T-cell (primary cell): ENCODE results near the gene IQSEC2. TPM values are rescaled to one million over a fixed set of nuclear protein-coding genes. Genes with fewer than 3 reads are reported as not detected.
A peak's percentile ranks its signal among the peaks of the same experiment; 100 is the strongest.

Source experiments
- ATAC-seq, 4 experiments: fragments of 200-7000 bp in 3 of 4; fragments of 150-1000 bp in 1 of 4; cut with Tn5 transposase; replicated peaks in 1 of 4; 1 replicate in 3 of 4; 2 replicates in 1 of 4; pipeline ENCODE4 v1.10.0; 2021; ENCODE audit warnings: moderate library complexity in 3 of 4, mild to moderate bottlenecking in 2 of 4, moderate number of reproducible peaks in 1 of 4
- CTCF ChIA-PET, 2 donors: fragments of 300-600 bp; sonication (Branson Sonifier 250); formaldehyde crosslinking; loops; one replicate each; lab custom pipeline; 2022; ENCODE audit warnings: antibody characterized with exemption in 2 of 2; lab: Charles Lee
- POLR2A ChIA-PET, 2 donors: fragments of 300-600 bp; sonication (Branson Sonifier 250); formaldehyde crosslinking; loops; one replicate each; lab custom pipeline; 2022; ENCODE audit warnings: antibody characterized with exemption in 2 of 2; lab: Charles Lee
- DNase-seq, 35 experiments: peaks; one replicate each; pipeline versions ENCODE4 v3.0.0 to v3.0.0-alpha.2; 2013 to 2023
- H3K27ac ChIP-seq: one replicate; pipeline ENCODE4 v1.5.1; 2013; ENCODE audit warnings: low read length
- H3K27me3 ChIP-seq, 2 experiments: replicated peaks in 1 of 2; 1 replicate in 1 of 2; 2 replicates in 1 of 2; pipeline versions ENCODE4 v1.6.1 to v1.7.0; 2013; ENCODE audit warnings: low read length in 1 of 2, mixed read lengths in 1 of 2; ENCODE audit not compliant: control insufficient read depth in 2 of 2, insufficient read depth in 2 of 2; ENCODE audit errors: extremely low read depth in 1 of 2
- H3K36me3 ChIP-seq, 2 donors: 1 replicate in 1 of 2; 2 replicates in 1 of 2; pipeline versions ENCODE4 v1.6.1 to v1.7.0; 2013; ENCODE audit warnings: low read length in 1 of 2; ENCODE audit not compliant: control insufficient read depth in 2 of 2, insufficient read depth in 1 of 2; ENCODE audit errors: extremely low read depth in 1 of 2
- H3K4me1 ChIP-seq, 2 experiments: 1 replicate in 1 of 2; 2 replicates in 1 of 2; pipeline versions ENCODE4 v1.6.1 to v1.7.0; 2013; ENCODE audit warnings: low read length in 2 of 2, mixed read lengths in 1 of 2; ENCODE audit not compliant: insufficient read depth in 2 of 2, control insufficient read depth in 1 of 2; ENCODE audit errors: extremely low read depth in 1 of 2
- H3K4me3 ChIP-seq, 2 donors: 1 replicate in 1 of 2; 2 replicates in 1 of 2; pipeline versions ENCODE4 v1.5.1 to v1.7.0; 2013; ENCODE audit warnings: mild to moderate bottlenecking in 2 of 2, low read length in 1 of 2, moderate library complexity in 1 of 2; ENCODE audit not compliant: control insufficient read depth in 1 of 2; ENCODE audit errors: extremely low read depth in 1 of 2
- H3K9me3 ChIP-seq: 2 replicates; pipeline ENCODE4 v1.7.0; 2013
- H3K27ac Mint-ChIP-seq, 2 donors: one replicate each; pipeline ENCODE4 v1.8.0; 2020 to 2021; ENCODE audit warnings: mild to moderate bottlenecking in 2 of 2, mixed read lengths in 2 of 2
- H3K27me3 Mint-ChIP-seq, 2 donors: one replicate each; pipeline ENCODE4 v1.8.0; 2021 to 2022; ENCODE audit warnings: mixed read lengths in 2 of 2
- H3K36me3 Mint-ChIP-seq: one replicate; pipeline ENCODE4 v1.8.0; 2021; ENCODE audit warnings: mixed read lengths
- H3K4me1 Mint-ChIP-seq, 3 donors: one replicate each; pipeline ENCODE4 v1.8.0; 2020 to 2022; ENCODE audit warnings: mixed read lengths in 3 of 3, mild to moderate bottlenecking in 1 of 3
- H3K4me3 Mint-ChIP-seq, 3 donors: one replicate each; pipeline ENCODE4 v1.8.0; 2020 to 2022; ENCODE audit warnings: mild to moderate bottlenecking in 3 of 3, mixed read lengths in 3 of 3, moderate library complexity in 3 of 3
- H3K9me3 Mint-ChIP-seq, 3 donors: one replicate each; pipeline ENCODE4 v1.8.0; 2020 to 2022; ENCODE audit warnings: mixed read lengths in 3 of 3
- WGBS: methylation state at CpG from one replicate; pipeline ENCODE4 v1.1.5; 2013; ENCODE audit warnings: missing lambda C conversion rate; ENCODE audit not compliant: insufficient coverage; 5-methylcytosine and 5-hydroxymethylcytosine counted together
- total RNA-seq, 35 experiments: library from RNA in 6 of 35; stranded (reverse) in 6 of 35; fragments of 120-200 nt in 1 of 35; gene quantifications; one replicate each; pipeline versions ENCODE4 v1.2.1 to v1.2.4 and lab custom pipeline; 2013 to 2026

Gene IQSEC2
- total RNA-seq, 5 donors from 2014 or later (not counting 1 experiment from before 2014, with no cell fraction given) = 1.2 to 2.0 (median 1.4) TPM

DNA sequence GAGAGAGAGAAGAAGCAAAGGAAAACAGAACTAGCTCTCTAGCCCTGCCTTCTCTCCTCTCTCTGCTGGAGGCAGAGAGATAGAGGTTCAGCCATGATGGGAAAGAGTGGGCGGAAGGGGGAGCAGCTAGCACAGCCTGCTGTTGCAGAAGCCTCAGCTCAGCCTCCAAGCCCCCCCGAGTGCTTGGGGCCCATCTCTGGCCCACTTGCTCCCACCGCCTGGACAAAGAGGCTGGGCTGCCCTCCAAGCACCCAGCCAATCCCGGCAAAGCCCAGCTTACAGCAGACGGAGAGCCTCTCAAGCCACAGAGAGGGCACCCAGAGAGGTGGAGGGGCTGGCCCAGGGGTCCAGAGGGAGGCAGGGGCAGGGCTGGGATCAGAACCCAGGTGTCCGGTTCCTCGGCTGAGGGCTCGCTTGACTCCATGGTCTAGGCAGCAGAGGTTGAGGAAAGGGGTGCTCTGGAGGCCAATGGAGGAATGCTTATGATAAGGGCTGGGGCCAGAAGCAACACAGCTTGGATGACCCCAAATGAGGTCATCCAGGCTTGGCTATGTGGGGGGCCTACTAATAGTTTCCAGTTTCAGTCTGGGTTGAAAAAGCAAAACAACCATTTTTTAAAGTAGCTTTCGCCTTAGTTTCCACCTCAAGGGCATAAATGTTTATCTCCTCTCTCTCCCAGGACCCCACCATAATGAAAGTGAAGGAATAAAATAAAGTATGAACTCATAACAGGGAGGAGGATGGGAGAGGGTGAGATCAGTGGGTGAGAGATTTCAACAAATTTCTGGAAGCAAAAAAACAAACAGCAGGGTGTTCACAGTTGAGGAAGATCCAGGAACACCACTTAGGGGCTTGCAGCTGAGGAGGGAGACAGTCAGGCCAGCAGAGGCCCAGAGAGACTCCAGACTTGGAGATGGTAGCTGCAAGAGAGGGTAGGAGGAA lies 24.9 kb upstream of the IQSEC2 start:
- ATAC-seq = no peak
- H3K4me1 ChIP-seq = no peaks in the 10 kb centered on the region
- POLR2A ChIA-PET = no interaction called here
- no peaks in the 10 kb centered on the region for H3K4me1 Mint-ChIP-seq
- no peak overlapping the region for H3K27ac Mint-ChIP-seq
- DNase-seq = no peak
- WGBS = 65% methylated on average over 3 of the region's 9 CpGs
- H3K27me3 ChIP-seq = peaks cover 0 to 3% of the 10 kb centered on the region in 2 experiments
- H3K9me3 Mint-ChIP-seq = no peaks in the 10 kb centered on the region
- H3K4me3 Mint-ChIP-seq = no peak overlapping the region
- peaks cover 0 to 7% of the 10 kb centered on the region in 2 donors for H3K27me3 Mint-ChIP-seq
- H3K27ac ChIP-seq = no peak overlapping the region
- H3K36me3 Mint-ChIP-seq = no peaks in the 10 kb centered on the region
- H3K36me3 ChIP-seq = no peaks in the 10 kb centered on the region
- no peak overlapping the region for H3K4me3 ChIP-seq
- CTCF ChIA-PET = interaction anchor here in 1 of 2 donors (1.2 kb wide), 1 partner anchor 12 kb away, joined by 3 read pairs; no protein-coding TSS in a partner anchor
- no peaks in the 10 kb centered on the region for H3K9me3 ChIP-seq

- DNase-seq (no peak), ATAC-seq (no peak)
- peaks cover 0 to 3% of the 10 kb centered on the region in 2 experiments for H3K27me3 ChIP-seq
- no peak overlapping the region for H3K27ac ChIP-seq
- H3K27me3 Mint-ChIP-seq = peaks cover 0 to 5% of the 10 kb centered on the region in 2 donors
- H3K4me3 Mint-ChIP-seq = no peak overlapping the region
- H3K9me3 ChIP-seq = no peaks in the 10 kb centered on the region
- ChIA-PET CTCF (interaction anchor here in 1 of 2 donors (1.2 kb wide), 1 partner anchor 12 kb away, joined by 3 read pairs; no protein-coding TSS in a partner anchor), POLR2A (no interaction called here)
- H3K36me3 Mint-ChIP-seq = no peaks in the 10 kb centered on the region
- no peaks in the 10 kb centered on the region for H3K36me3 ChIP-seq
- H3K27ac Mint-ChIP-seq = no peak overlapping the region
- H3K9me3 Mint-ChIP-seq = no peaks in the 10 kb centered on the region
- H3K4me3 ChIP-seq = no peak overlapping the region
- H3K4me1 Mint-ChIP-seq = no peaks in the 10 kb centered on the region
- no CpG with 5 or more reads among the region's 8 CpGs for WGBS
- no peaks in the 10 kb centered on the region for H3K4me1 ChIP-seq
Observed at GRCh38 chrX:53305219-53305995, 24.0 kb upstream of the IQSEC2 start.

GRCh38 chrX:53303195-53303594 lies 21.8 kb upstream of the IQSEC2 start:
- ChIA-PET CTCF (no interaction called here), POLR2A (no interaction called here)
- no peak overlapping the region for H3K4me3 Mint-ChIP-seq
- H3K27me3 ChIP-seq = peaks cover 0 to 3% of the 10 kb centered on the region in 2 experiments
- no peak overlapping the region for H3K4me3 ChIP-seq
- no CpG with 5 or more reads among the region's 5 CpGs for WGBS
- no peaks in the 10 kb centered on the region for H3K36me3 ChIP-seq
- no peak overlapping the region for H3K27ac ChIP-seq
- no peaks in the 10 kb centered on the region for H3K4me1 ChIP-seq
- ATAC-seq (no peak), DNase-seq (no peak)
- no peaks in the 10 kb centered on the region for H3K36me3 Mint-ChIP-seq
- no peaks in the 10 kb centered on the region for H3K4me1 Mint-ChIP-seq
- no peak overlapping the region for H3K27ac Mint-ChIP-seq
- no peaks in the 10 kb centered on the region for H3K9me3 Mint-ChIP-seq
- H3K27me3 Mint-ChIP-seq = peaks cover 0 to 5% of the 10 kb centered on the region in 2 donors
- H3K9me3 ChIP-seq = no peaks in the 10 kb centered on the region

DNA sequence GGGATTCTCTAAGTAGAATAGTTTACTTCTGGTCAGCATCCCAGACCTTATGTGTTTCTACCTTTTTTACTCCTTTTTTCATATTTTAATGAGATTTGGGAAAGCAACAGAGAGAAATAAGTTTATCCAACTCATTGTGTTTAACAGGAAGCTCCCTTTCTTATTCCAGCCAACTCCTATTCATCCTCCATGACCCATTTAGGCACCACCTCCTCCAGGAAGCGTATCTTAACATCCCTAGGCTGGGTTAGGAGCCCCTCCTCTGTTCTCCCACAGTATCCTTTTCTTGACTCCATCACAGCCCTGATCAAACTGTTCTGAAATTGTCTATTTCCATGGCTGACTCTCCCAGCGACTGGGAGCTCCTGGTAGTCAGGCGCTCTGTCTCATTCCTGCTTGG lies 18.8 kb upstream of the IQSEC2 start:
- Histone ChIP-seq H3K27ac (no peak overlapping the region), H3K9me3 (no peaks in the 10 kb centered on the region), H3K36me3 (no peaks in the 10 kb centered on the region), H3K4me1 (no peaks in the 10 kb centered on the region), H3K4me3 (no peak overlapping the region), H3K27me3 (no peaks in the 10 kb centered on the region)
- POLR2A ChIA-PET = no interaction called here
- Mint-ChIP-seq H3K4me3 (no peak overlapping the region), H3K4me1 (no peaks in the 10 kb centered on the region), H3K27me3 (no peaks in the 10 kb centered on the region), H3K36me3 (no peaks in the 10 kb centered on the region), H3K9me3 (no peaks in the 10 kb centered on the region), H3K27ac (no peak overlapping the region)
- DNase-seq (no peak), ATAC-seq (no peak)
- no CpG with 5 or more reads among the region's 3 CpGs for WGBS
- CTCF ChIA-PET = interaction anchor here (0.5 to 1.2 kb wide), 4 partner anchors 9 to 13 kb away, joined by 3 to 4 read pairs (median 3); no protein-coding TSS in a partner anchor

GRCh38 chrX:53294024-53294648 lies 12.8 kb upstream of the IQSEC2 start:
- ATAC-seq (no peak), DNase-seq (peak in 1 of 35 experiments; percentile 9)
- 100% methylated on average over 1 of the region's 8 CpGs for WGBS
- Histone ChIP-seq H3K36me3 (no peaks in the 10 kb centered on the region), H3K4me3 (no peak overlapping the region), H3K4me1 (peaks cover 0 to 2% of the 10 kb centered on the region in 2 experiments), H3K27me3 (no peaks in the 10 kb centered on the region), H3K9me3 (no peaks in the 10 kb centered on the region), H3K27ac (no peak overlapping the region)
- no peaks in the 10 kb centered on the region for H3K9me3 Mint-ChIP-seq
- no peak overlapping the region for H3K4me3 Mint-ChIP-seq
- H3K27ac Mint-ChIP-seq = no peak overlapping the region
- H3K27me3 Mint-ChIP-seq = peaks cover 0 to 3% of the 10 kb centered on the region in 2 donors
- ChIA-PET POLR2A (interaction anchor here in 1 of 2 donors (0.6 kb wide), 1 partner anchor 294 kb away, joined by 3 read pairs; no protein-coding TSS in a partner anchor), CTCF (interaction anchor here (0.6 to 0.7 kb wide), 2 partner anchors 8 to 11 kb away, joined by 3 read pairs; no protein-coding TSS in a partner anchor)
- H3K36me3 Mint-ChIP-seq = no peaks in the 10 kb centered on the region
- peaks cover 2 to 5% (median 4%) of the 10 kb centered on the region in 3 donors for H3K4me1 Mint-ChIP-seq

- Histone ChIP-seq H3K9me3 (no peaks in the 10 kb centered on the region), H3K4me1 (peaks cover 0 to 26% of the 10 kb centered on the region in 2 experiments), H3K27ac (no peak overlapping the region), H3K36me3 (no peaks in the 10 kb centered on the region), H3K4me3 (no peak overlapping the region), H3K27me3 (no peaks in the 10 kb centered on the region)
- H3K27me3 Mint-ChIP-seq = peaks cover 0 to 3% of the 10 kb centered on the region in 2 donors
- no peak for ATAC-seq
- H3K36me3 Mint-ChIP-seq = no peaks in the 10 kb centered on the region
- POLR2A ChIA-PET = no interaction called here
- H3K4me1 Mint-ChIP-seq = peaks cover 25 to 29% (median 25%) of the 10 kb centered on the region in 3 donors
- no peak for DNase-seq
- no peak overlapping the region for H3K27ac Mint-ChIP-seq
- no peaks in the 10 kb centered on the region for H3K9me3 Mint-ChIP-seq
- H3K4me3 Mint-ChIP-seq = no peak overlapping the region
- 90% methylated on average over 2 of the region's 3 CpGs for WGBS
- CTCF ChIA-PET = interaction anchor here in 1 of 2 donors (0.9 kb wide), 2 partner anchors 9 to 154 kb away, joined by 3 to 9 read pairs; no protein-coding TSS in a partner anchor
Observed at GRCh38 chrX:53291596-53291995, 10.2 kb upstream of the IQSEC2 start.
